Spleen (tissue), 7 donors: ENCODE measurements around the gene RINL.

Experiments
- POLR2A ChIP-seq, 3 donors: fragments of 450-650 bp; IDR thresholded peaks; one replicate each; pipeline ENCODE4 v1.5.1; 2017; ENCODE audit warnings: antibody characterized with exemption in 3 of 3, mild to moderate bottlenecking in 1 of 3
- POLR2AphosphoS5 ChIP-seq, 3 donors: sonication (generic); formaldehyde crosslinking; IDR thresholded peaks; one replicate each; pipeline ENCODE4 v1.5.1; 2017; ENCODE audit warnings: antibody characterized with exemption in 3 of 3
- TF ChIP-seq, protein P1 (sequence below), 11 experiments: fragments of 200-600 bp in 7 of 11; fragments of 450-650 bp in 4 of 11; sonication (generic) in 4 of 11; IDR thresholded peaks in 8 of 11; conservative IDR thresholded peaks in 3 of 11; 1 replicate in 7 of 11; 2 replicates in 4 of 11; pipeline versions ENCODE4 v1.4.0 to v1.8.0; 2016 to 2021; ENCODE audit warnings: antibody characterized with exemption in 11 of 11, inconsistent platforms in 4 of 11, mild to moderate bottlenecking in 1 of 11
- donor health status: DM: no; HTN: no; CAD: no; lungs with moderate emphysema.
- donor health status: DM: no; HTN: no; CAD: no.
- donor health status: DM: no; HTN: no; CAD: no.

DNA sequence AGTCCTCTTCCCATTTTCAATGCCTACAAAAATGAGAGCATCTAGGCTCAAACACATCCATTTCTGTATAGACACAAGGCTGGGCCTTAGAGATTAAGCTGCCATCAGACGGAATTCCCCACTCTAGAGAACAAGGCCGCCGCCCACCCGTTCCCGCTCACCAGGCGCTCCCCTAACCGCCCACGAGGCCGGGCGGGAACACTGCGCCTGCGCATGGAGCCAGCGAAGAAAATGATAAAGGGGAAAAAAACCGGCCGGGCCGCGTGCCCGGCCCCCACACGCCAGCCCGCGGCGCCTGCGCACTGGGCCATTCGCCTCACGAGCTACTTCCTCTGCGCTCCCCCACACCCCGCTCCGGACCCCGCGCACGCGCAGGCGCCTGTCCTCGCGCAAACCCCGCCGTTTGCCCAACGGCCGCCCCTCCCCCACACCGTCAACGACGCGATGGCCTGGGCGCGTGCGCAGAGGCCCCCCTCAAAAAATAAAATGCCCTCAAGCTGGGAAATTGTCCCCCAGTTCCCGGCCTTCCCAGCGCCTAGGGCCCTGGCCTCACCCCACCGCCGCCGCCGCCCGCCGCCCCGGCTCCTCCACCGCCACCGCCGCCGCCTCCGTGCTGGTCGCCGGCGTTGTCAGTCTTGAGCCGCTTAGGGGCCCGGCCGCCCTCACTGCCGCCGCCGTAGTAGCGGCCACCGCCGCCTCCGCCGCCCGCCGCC lies 28.8 kb downstream of the RINL start:
- TF ChIP-seq, protein P1, sequence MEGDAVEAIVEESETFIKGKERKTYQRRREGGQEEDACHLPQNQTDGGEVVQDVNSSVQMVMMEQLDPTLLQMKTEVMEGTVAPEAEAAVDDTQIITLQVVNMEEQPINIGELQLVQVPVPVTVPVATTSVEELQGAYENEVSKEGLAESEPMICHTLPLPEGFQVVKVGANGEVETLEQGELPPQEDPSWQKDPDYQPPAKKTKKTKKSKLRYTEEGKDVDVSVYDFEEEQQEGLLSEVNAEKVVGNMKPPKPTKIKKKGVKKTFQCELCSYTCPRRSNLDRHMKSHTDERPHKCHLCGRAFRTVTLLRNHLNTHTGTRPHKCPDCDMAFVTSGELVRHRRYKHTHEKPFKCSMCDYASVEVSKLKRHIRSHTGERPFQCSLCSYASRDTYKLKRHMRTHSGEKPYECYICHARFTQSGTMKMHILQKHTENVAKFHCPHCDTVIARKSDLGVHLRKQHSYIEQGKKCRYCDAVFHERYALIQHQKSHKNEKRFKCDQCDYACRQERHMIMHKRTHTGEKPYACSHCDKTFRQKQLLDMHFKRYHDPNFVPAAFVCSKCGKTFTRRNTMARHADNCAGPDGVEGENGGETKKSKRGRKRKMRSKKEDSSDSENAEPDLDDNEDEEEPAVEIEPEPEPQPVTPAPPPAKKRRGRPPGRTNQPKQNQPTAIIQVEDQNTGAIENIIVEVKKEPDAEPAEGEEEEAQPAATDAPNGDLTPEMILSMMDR (IDR thresholded peaks at IDR 0.05 in 8 of 11, conservative IDR thresholded peaks at IDR 0.05 in 3 of 11): no peak
- peak in 1 of 3 donors; percentile 40 for TF ChIP-seq POLR2A (IDR thresholded peaks at IDR 0.05)
- peak in 1 of 3 donors; percentile 69 for TF ChIP-seq POLR2AphosphoS5 (IDR thresholded peaks at IDR 0.05)
